Endothelial cell of umbilical vein (primary cell): Measurements from ENCODE around the gene PRKG1. TPM values are rescaled to one million over a fixed set of nuclear protein-coding genes. Genes with fewer than 3 reads are reported as not detected.

ENCODE experiments used
- BruUV-seq: library from RNA; stranded (reverse); fragments of 400-500 nt; replicated peaks from 2 replicates; lab custom pipeline; 2021; lab: Mats Ljungman, UMichigan
- CTCF ChIA-PET: fragments of 300-600, 350-600 bp; sonication (Branson Sonifier 250); formaldehyde crosslinking; loops from one replicate; lab custom pipeline; 2021; ENCODE audit warnings: antibody characterized with exemption, inconsistent platforms; lab: Charles Lee
- POLR2A ChIA-PET: fragments of 300-600, 350-600 bp; sonication (Branson Sonifier 250); formaldehyde crosslinking; loops from one replicate; lab custom pipeline; 2021; ENCODE audit warnings: antibody characterized with exemption, inconsistent platforms; lab: Charles Lee
- DNase-seq: peaks from one replicate; pipeline ENCODE4 v3.0.0-alpha.2; 2011; ENCODE audit warnings: low read depth, low spot score
- FAIRE-seq: peaks from 2 replicates; lab custom pipeline; 2011; peaks lifted over from hg19 to GRCh38; lab: Jason Lieb, UNC
- H2AFZ ChIP-seq: 2 replicates; pipeline ENCODE4 v1.6.0; 2012; ENCODE audit warnings: low read depth, low read length, control low read depth, inconsistent platforms
- H3K27ac ChIP-seq: 2 replicates; pipeline ENCODE4 v1.5.1; 2011; ENCODE audit warnings: low read depth, mild to moderate bottlenecking, control low read depth, low read length, moderate library complexity; ENCODE audit not compliant: insufficient read depth
- H3K27me3 ChIP-seq, 2 experiments: 2 replicates each; pipeline versions ENCODE4 v1.6.0 to v1.6.1; 2011; ENCODE audit warnings: low read length in 2 of 2, mixed read lengths in 1 of 2; ENCODE audit not compliant: control insufficient read depth in 2 of 2, insufficient read depth in 2 of 2
- H3K36me3 ChIP-seq, 2 experiments: 2 replicates in 1 of 2; 3 replicates in 1 of 2; pipeline ENCODE4 v1.5.1; 2011; ENCODE audit warnings: low read length in 2 of 2, mild to moderate bottlenecking in 1 of 2, moderate library complexity in 1 of 2; ENCODE audit not compliant: control insufficient read depth in 2 of 2, insufficient read depth in 2 of 2; ENCODE audit errors: extremely low read depth in 1 of 2
- H3K4me1 ChIP-seq: 3 replicates; pipeline ENCODE4 v1.5.1; 2011; ENCODE audit warnings: mild to moderate bottlenecking, low read length; ENCODE audit not compliant: control insufficient read depth, insufficient read depth; ENCODE audit errors: extremely low read depth
- H3K4me2 ChIP-seq: 2 replicates; pipeline ENCODE4 v1.6.1; 2011; ENCODE audit warnings: low read length, control low read depth, mixed read lengths; ENCODE audit not compliant: insufficient read depth
- H3K4me3 ChIP-seq, 3 experiments: fragments of 200-600 bp in 1 of 3; sonication (generic), shearing (Covaris generic) in 1 of 3; replicated peaks in 1 of 3; 2 replicates each; pipeline ENCODE4 v1.5.1; 2011 to 2016; ENCODE audit warnings: control low read depth in 3 of 3, low read length in 3 of 3, mild to moderate bottlenecking in 2 of 3, inconsistent platforms in 1 of 3, low read depth in 1 of 3, moderate library complexity in 1 of 3; ENCODE audit not compliant: insufficient read depth in 1 of 3
- H3K79me2 ChIP-seq: 2 replicates; pipeline ENCODE4 v1.6.0; 2012; ENCODE audit warnings: low read length, inconsistent platforms; ENCODE audit not compliant: control insufficient read depth, insufficient read depth
- H3K9ac ChIP-seq: replicated peaks from 2 replicates; pipeline ENCODE3; 2011; ENCODE audit warnings: low read length, control low read depth; ENCODE audit not compliant: insufficient read depth; ENCODE audit errors: extremely low read depth
- H3K9me1 ChIP-seq: replicated peaks from 3 replicates; pipeline ENCODE4 v1.6.0; 2011; ENCODE audit warnings: mild to moderate bottlenecking, low read length; ENCODE audit not compliant: control insufficient read depth, insufficient read depth; ENCODE audit errors: extremely low read depth
- H3K9me3 ChIP-seq: replicated peaks from 2 replicates; pipeline ENCODE4 v1.5.1; 2012; ENCODE audit warnings: low read length, inconsistent platforms; ENCODE audit not compliant: control insufficient read depth, insufficient read depth
- H4K20me1 ChIP-seq: replicated peaks from 2 replicates; pipeline ENCODE3; 2011; ENCODE audit warnings: mild to moderate bottlenecking, low read length; ENCODE audit not compliant: control insufficient read depth, insufficient read depth; ENCODE audit errors: extremely low read depth
- EZH2 ChIP-seq: IDR thresholded peaks from 2 replicates; pipeline ENCODE4 v1.6.1; 2012; ENCODE audit warnings: borderline replicate concordance, low read depth, mild to moderate bottlenecking, moderate library complexity, low read length, inconsistent platforms; ENCODE audit not compliant: severe bottlenecking
- FOS ChIP-seq: IDR thresholded peaks from 2 replicates; pipeline ENCODE4 v1.6.1; 2011; ENCODE audit warnings: mild to moderate bottlenecking, low read length, moderate library complexity, borderline replicate concordance; ENCODE audit not compliant: insufficient read depth
- GATA2 ChIP-seq: IDR thresholded peaks from 2 replicates; pipeline ENCODE4 v1.7.0; 2011; ENCODE audit warnings: low read depth, mild to moderate bottlenecking, moderate library complexity, mixed read lengths, low read length; ENCODE audit not compliant: insufficient read length, insufficient read depth
- JUN ChIP-seq: IDR thresholded peaks from 2 replicates; pipeline ENCODE4 v1.6.1; 2011; ENCODE audit warnings: borderline replicate concordance, low read depth; ENCODE audit not compliant: insufficient read length, insufficient read depth
- MYC ChIP-seq: IDR thresholded peaks from one replicate; pipeline ENCODE4 v1.6.1; 2011; ENCODE audit warnings: mild to moderate bottlenecking, low read depth, low read length
- POLR2A ChIP-seq: IDR thresholded peaks from 2 replicates; pipeline ENCODE4 v1.6.1; 2012; ENCODE audit warnings: low read depth, mild to moderate bottlenecking, control low read depth, low read length
- POLR2AphosphoS5 ChIP-seq: IDR thresholded peaks from 2 replicates; pipeline ENCODE4 v1.6.1; 2012; ENCODE audit warnings: low read depth, mild to moderate bottlenecking, control low read depth, low read length, moderate library complexity; ENCODE audit not compliant: insufficient read depth
- dilution Hi-C: fragments of 300-500 bp; cut with MboI; formaldehyde crosslinking; loops from one replicate; pipeline ENCODE4 v1.15.0; 2019; ENCODE audit warnings: low sequenced_read_pairs; ENCODE audit not compliant: extremely low pct_ligation_motif_present
- intact Hi-C: fragments of 100-400 bp; cut with micrococcal nuclease; formaldehyde crosslinking; loops from one replicate; pipeline ENCODE4 v1.10.0; 2022
- polyA plus RNA-seq, 4 experiments: library from polyadenylated mRNA; depleted of rRNA in 3 of 4; stranded (reverse) in 3 of 4; unstranded in 1 of 4; fragments of >200 nt; gene quantifications; 2 replicates each; pipeline versions ENCODE4 v1.2.1 to v1.2.3, GENCODE V29; 2011 to 2012; ENCODE audit warnings: missing spikeins in 1 of 4
- total RNA-seq: library from RNA; stranded (reverse); gene quantifications from 2 replicates; pipeline ENCODE4 v1.2.3, GENCODE V29; 2021
- TF ChIP-seq, protein P1 (sequence below), 2 donors: IDR thresholded peaks; 1 replicate in 1 of 2; 2 replicates in 1 of 2; pipeline ENCODE4 v1.5.1; 2011; ENCODE audit warnings: low read length in 2 of 2, mild to moderate bottlenecking in 2 of 2, moderate library complexity in 2 of 2, control low read depth in 1 of 2, inconsistent platforms in 1 of 2, low read depth in 1 of 2; ENCODE audit not compliant: insufficient read depth in 1 of 2; ENCODE audit errors: extremely low read depth in 1 of 2
- TF ChIP-seq, protein P2 (sequence below): IDR thresholded peaks from 2 replicates; pipeline ENCODE4 v1.6.1; 2011; ENCODE audit not compliant: insufficient read depth, insufficient read length

PRKG1 gene
- total and polyA plus RNA-seq, 2 donors (not counting 3 experiments of a cell fraction or from before 2014, with no cell fraction given): 0.01 to 0.18 TPM

DNA sequence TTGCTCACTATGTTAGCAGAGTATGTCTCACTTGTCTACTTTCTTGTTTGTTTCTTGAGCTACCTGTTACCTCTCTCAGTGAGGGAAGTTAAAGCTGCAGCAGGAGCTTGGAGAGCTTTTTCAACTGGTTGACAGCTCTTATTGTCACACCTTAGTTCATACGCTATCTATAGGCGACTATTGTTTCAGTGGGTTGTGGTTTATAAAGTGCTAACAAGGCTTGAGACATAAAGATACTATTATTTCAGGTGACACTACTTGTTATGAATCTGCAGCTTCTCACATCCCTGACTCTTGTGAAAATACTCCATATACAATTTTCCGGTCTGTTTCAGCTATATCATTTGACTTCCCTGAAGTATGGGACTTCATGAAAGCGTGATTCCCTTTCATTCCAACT lies 457.8 kb downstream of the PRKG1 start:
- no peak for FAIRE-seq
- Histone ChIP-seq H3K27me3 (no peaks in the 10 kb centered on the region), H3K4me2 (no peak overlapping the region), H3K27ac (no peak overlapping the region), H3K36me3 (no peaks in the 10 kb centered on the region), H3K9ac (no peak overlapping the region), H3K79me2 (no peaks in the 10 kb centered on the region), H3K4me3 (no peak overlapping the region), H3K4me1 (no peaks in the 10 kb centered on the region), H3K9me1 (no peaks in the 10 kb centered on the region), H4K20me1 (no peaks in the 10 kb centered on the region), H2AFZ (no peak overlapping the region), H3K9me3 (no peaks in the 10 kb centered on the region)
- DNase-seq: no peak
- intact Hi-C loops: no loop called here
- POLR2A ChIA-PET: no interaction called here
- no TSS peak for BruUV-seq
- TF ChIP-seq FOS (no peak), EZH2 (no peak), POLR2A (no peak), JUN (no peak), MYC (no peak), POLR2AphosphoS5 (no peak), GATA2 (no peak)
- TF ChIP-seq, protein P1, sequence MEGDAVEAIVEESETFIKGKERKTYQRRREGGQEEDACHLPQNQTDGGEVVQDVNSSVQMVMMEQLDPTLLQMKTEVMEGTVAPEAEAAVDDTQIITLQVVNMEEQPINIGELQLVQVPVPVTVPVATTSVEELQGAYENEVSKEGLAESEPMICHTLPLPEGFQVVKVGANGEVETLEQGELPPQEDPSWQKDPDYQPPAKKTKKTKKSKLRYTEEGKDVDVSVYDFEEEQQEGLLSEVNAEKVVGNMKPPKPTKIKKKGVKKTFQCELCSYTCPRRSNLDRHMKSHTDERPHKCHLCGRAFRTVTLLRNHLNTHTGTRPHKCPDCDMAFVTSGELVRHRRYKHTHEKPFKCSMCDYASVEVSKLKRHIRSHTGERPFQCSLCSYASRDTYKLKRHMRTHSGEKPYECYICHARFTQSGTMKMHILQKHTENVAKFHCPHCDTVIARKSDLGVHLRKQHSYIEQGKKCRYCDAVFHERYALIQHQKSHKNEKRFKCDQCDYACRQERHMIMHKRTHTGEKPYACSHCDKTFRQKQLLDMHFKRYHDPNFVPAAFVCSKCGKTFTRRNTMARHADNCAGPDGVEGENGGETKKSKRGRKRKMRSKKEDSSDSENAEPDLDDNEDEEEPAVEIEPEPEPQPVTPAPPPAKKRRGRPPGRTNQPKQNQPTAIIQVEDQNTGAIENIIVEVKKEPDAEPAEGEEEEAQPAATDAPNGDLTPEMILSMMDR (IDR thresholded peaks at IDR 0.05; ENCODE audit: extremely low read depth in 1 of 2, insufficient read depth in 1 of 2, low read depth in 1 of 2, low read length in 2 of 2): no peak
- TF ChIP-seq, protein P2, sequence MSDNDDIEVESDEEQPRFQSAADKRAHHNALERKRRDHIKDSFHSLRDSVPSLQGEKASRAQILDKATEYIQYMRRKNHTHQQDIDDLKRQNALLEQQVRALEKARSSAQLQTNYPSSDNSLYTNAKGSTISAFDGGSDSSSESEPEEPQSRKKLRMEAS: no peak
- dilution Hi-C loops: no loop called here
- CTCF ChIA-PET: interaction anchor here (0.6 to 2.3 kb wide), 4 partner anchors 11 to 1767 kb away, joined by 3 to 7 read pairs (median 4); no protein-coding TSS in a partner anchor
